GM18873 (cell line): ENCODE results near the gene DCN.

Experiments
- ATAC-seq: cut with Tn5 transposase; IDR thresholded peaks from one replicate; pipeline ENCODE4 v1.9.1; 2021; ENCODE audit warnings: mild to moderate bottlenecking, moderate library complexity, moderate number of reproducible peaks; ENCODE audit not compliant: unreplicated experiment, low FRiP score

DCN gene

DNA sequence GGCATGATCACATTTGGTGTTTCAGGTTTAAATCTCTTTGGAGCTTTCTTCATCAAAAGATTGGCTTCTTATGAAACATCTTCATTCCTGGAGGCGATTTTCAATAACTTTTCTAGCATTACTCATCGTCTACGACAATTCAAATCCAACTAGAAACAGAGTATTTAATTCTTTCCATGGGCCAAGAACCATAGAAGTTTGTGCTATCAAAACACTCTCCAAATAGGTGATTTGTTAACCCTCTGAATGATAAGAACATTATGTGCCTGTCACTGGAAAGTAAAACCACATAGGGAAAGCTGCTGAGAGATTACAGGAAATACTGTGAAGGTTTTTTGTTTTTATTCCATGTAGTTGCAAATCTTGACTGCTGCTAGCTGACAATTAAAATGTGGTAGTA is 6.9 kb upstream of the DCN start:
- ATAC-seq, result no peak

DNA sequence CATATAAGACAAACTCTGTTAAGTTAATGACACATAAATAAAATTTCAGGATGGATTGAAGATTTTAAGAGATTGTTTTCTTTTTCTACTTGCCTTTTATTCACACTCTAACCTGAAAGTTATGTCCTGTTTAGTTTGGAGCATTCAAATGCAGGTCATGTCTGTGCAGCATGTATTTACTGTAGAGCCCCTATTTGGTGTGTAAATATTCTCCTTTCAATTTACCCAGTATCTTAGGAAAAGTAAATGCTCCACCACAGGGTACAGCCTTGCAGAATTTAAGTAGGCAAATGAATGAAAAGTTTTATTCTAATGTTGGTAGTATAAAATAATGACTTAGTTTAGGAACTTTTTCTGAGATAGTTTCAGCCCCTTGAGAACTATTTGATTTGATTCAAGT is 6.2 kb upstream of the DCN start:
- ATAC-seq, result no peak

GRCh38 chr12:91186156-91186555 is 3.5 kb upstream of the DCN start:
- no peak for ATAC-seq

- no peak for ATAC-seq
Observed at GRCh38 chr12:91185421-91185820, 2.8 kb upstream of the DCN start.

- ATAC-seq, result no peak
Observed at GRCh38 chr12:91183551-91183950, 934 bp upstream of the DCN start.

GRCh38 chr12:91180582-91181395 is 1.8 kb downstream of the DCN start:
- ATAC-seq, result no peak

GRCh38 chr12:91179966-91180561 is 2.6 kb downstream of the DCN start:
- ATAC-seq, result no peak

GRCh38 chr12:91179315-91179714 is 3.3 kb downstream of the DCN start:
- no peak for ATAC-seq

DNA sequence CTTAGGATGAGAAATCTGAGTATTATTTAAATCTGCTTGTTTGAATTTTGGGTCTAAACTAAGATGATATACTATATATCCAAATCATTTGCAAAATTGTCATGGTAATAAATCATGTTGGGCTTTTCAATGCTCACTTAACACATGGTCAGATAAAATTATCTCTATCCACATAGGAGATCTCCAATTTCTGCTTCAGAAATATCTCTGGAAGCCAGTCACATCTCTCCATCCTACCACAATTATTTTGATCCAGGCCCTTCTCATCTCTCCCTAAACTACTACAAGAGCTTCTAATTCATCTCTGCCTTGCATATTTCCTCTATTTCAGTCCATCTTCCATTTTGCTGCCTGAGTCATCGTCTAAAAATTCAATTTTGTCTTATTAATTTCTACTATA is 3.8 kb downstream of the DCN start:
- no peak for ATAC-seq

GRCh38 chr12:91178139-91178561 is 4.5 kb downstream of the DCN start:
- ATAC-seq, result no peak

- no peak for ATAC-seq
Observed at GRCh38 chr12:91177381-91177780, 5.2 kb downstream of the DCN start.

- no peak for ATAC-seq
Observed at GRCh38 chr12:91176915-91177314, 5.7 kb downstream of the DCN start.

- no peak for ATAC-seq
Observed at GRCh38 chr12:91176358-91176757, 6.3 kb downstream of the DCN start.

DNA sequence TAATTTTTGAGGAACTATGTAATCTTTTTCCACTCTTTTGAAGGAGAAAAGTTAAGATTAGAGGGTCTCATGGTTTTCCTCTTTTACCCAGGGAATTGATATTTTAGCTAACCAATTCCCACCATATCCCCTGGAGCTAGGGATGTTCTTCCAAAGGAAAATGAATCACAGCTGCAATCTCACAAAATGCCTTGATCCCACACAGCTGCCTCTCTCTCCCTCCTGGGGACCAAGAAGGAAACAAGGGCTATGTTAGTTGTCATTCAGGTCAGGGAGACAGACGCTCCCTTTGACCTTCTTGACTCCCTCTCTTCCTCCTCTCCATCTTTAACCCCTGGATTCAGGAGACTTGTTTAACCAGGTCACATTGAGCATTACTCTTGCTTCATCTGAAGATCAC is 9.5 kb downstream of the DCN start:
- ATAC-seq, result no peak

DNA sequence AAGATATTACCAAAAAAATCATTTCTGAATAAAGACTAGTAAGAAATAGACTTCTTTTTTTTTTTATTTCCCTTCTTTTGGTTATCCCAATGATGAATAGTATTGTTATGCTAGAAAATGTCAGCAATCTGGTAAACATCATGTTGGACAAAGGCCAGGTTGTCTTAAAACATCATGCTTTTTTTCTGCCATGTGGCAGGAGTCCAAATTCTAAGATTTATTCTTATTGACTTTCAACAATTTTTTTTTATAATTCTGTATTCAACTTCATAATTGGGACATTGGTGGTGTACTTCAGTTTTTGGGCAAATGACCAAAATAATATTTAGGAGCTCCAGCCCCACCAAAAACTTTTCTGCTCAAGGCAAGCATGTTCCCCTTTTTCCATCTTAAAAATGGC is 10.5 kb downstream of the DCN start:
- no peak for ATAC-seq

DNA sequence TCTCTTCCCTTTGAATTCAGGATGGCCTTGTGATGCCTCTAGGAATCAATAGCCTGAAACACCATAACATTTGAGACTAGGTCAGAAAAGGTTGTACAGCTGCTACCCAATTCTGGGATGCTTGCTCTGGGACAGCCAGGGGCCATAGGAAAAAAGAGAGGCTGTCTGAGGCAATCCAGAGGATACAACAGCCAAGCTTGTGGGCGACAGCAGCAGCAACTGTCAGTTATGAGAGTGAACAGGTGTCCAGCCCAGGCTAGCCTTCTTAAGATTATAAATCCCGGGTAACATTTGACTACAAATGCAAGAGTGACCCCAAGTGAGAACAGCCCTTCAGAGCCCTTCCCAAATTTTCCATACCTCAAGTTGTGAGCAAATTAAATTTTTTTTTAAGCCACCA is 11.1 kb downstream of the DCN start:
- no peak for ATAC-seq

DNA sequence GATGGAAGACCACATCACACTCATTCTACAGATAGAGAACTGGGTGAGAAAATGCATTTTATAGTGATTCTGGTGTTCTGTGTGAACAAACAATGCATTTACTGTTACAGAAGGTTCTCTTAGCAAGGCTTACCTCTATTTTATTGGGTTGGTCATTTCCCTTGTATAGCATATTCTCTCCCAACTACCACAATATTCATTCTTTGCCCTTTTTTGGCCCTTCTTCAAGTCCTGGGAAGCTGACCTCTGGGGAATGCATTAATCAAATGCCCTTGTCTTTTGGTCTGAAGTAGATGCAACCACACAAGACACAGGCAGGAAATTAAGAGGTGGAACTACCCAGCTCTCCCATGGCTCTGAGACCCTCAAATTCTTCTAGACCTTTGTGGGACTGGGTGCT is 19.5 kb downstream of the DCN start:
- ATAC-seq, result no peak

- no peak for ATAC-seq
Observed at GRCh38 chr12:91161009-91161408, 21.6 kb downstream of the DCN start.

DNA sequence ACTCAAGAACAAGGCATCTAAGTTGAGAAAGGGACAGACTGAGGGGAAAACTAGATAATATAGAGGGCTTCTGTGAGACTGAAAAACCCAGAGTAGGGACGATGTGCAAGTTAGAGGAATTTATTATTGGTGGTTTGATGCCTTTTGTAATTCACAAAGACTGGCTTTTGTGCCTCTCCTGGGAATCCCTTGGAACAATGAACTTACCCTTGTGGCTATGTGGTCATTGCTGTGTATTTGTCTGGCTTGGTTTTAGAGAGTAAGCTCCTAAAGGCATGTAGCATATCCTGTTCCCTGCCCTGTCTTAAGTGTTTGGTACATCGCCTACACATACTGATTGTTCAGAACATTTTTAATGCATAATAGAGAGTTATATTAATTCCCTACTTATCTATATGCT is 26.6 kb downstream of the DCN start:
- ATAC-seq, result no peak

- no peak for ATAC-seq
Observed at GRCh38 chr12:91154131-91154530, 28.5 kb downstream of the DCN start.

DNA sequence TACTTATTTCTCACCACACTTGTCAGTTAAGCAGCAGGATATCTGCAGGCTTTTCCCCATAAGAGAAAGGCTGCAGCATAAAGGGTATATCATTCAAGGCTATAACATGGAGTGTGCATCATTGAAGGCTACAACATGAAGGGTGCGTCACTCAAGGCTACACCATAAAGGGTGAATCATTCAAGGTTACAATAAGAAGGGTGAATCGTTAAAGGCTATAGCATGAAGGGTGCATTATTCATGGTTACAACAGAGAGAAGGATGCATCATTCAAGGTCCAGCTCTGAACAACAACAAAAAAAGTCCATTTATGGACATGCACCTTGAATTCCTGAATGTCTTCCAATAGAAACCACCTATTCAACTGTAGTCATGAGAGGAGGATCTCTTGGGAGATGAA is 38.6 kb downstream of the DCN start:
- ATAC-seq, result no peak

DNA sequence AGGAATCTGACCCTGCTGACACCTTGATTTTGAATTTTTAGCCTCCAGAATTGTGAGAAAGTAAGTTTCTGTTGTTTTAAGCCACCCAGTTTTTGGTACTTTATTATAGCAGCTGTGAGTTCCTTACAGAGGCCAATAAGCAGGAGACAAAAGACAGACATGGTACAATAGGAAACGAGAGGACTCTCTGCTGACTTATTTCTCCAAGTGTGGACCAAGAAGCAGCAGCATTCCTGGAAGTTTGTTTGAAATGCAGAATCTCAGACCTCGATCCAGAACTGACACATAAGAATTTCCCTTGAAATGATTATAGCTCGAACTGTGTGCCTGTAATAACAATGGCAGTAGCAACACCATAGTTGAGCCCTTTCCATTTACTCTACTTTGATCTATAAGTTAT is 39.4 kb downstream of the DCN start:
- no peak for ATAC-seq
